ENCODE results near the gene SOBP.

Gene SOBP

GRCh38 chr6:107441682-107442081 is 48.2 kb upstream of the SOBP start:
- TF ChIP-seq CSDC2 (CRISPR knock-in tag; IDR thresholded peaks at IDR 0.05) (no peak), ZNF8 (CRISPR knock-in tag; IDR thresholded peaks at IDR 0.05) (no peak), BACH2 (CRISPR knock-in tag; IDR thresholded peaks at IDR 0.05; ENCODE audit: borderline replicate concordance) (no peak), TOX (CRISPR knock-in tag; IDR thresholded peaks at IDR 0.05; ENCODE audit: borderline replicate concordance) (no peak), ESRRG (CRISPR knock-in tag; IDR thresholded peaks at IDR 0.05) (no peak), ISL1 (CRISPR knock-in tag; IDR thresholded peaks at IDR 0.05) (no peak), ARNTL (CRISPR knock-in tag; IDR thresholded peaks at IDR 0.05; ENCODE audit: borderline replicate concordance, low read depth) (no peak), PPARA (CRISPR knock-in tag; IDR thresholded peaks at IDR 0.05; ENCODE audit: borderline replicate concordance) (no peak)
- TF ChIP-seq, protein P1, sequence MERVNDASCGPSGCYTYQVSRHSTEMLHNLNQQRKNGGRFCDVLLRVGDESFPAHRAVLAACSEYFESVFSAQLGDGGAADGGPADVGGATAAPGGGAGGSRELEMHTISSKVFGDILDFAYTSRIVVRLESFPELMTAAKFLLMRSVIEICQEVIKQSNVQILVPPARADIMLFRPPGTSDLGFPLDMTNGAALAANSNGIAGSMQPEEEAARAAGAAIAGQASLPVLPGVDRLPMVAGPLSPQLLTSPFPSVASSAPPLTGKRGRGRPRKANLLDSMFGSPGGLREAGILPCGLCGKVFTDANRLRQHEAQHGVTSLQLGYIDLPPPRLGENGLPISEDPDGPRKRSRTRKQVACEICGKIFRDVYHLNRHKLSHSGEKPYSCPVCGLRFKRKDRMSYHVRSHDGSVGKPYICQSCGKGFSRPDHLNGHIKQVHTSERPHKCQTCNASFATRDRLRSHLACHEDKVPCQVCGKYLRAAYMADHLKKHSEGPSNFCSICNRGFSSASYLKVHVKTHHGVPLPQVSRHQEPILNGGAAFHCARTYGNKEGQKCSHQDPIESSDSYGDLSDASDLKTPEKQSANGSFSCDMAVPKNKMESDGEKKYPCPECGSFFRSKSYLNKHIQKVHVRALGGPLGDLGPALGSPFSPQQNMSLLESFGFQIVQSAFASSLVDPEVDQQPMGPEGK (CRISPR knock-in tag; IDR thresholded peaks at IDR 0.05; ENCODE audit: borderline replicate concordance): no peak
- TF ChIP-seq, protein P2, sequence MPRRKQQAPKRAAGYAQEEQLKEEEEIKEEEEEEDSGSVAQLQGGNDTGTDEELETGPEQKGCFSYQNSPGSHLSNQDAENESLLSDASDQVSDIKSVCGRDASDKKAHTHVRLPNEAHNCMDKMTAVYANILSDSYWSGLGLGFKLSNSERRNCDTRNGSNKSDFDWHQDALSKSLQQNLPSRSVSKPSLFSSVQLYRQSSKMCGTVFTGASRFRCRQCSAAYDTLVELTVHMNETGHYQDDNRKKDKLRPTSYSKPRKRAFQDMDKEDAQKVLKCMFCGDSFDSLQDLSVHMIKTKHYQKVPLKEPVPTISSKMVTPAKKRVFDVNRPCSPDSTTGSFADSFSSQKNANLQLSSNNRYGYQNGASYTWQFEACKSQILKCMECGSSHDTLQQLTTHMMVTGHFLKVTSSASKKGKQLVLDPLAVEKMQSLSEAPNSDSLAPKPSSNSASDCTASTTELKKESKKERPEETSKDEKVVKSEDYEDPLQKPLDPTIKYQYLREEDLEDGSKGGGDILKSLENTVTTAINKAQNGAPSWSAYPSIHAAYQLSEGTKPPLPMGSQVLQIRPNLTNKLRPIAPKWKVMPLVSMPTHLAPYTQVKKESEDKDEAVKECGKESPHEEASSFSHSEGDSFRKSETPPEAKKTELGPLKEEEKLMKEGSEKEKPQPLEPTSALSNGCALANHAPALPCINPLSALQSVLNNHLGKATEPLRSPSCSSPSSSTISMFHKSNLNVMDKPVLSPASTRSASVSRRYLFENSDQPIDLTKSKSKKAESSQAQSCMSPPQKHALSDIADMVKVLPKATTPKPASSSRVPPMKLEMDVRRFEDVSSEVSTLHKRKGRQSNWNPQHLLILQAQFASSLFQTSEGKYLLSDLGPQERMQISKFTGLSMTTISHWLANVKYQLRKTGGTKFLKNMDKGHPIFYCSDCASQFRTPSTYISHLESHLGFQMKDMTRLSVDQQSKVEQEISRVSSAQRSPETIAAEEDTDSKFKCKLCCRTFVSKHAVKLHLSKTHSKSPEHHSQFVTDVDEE (CRISPR knock-in tag; IDR thresholded peaks at IDR 0.05): no peak
- ATAC-seq: no peak

- no peak for ATAC-seq
Measured at GRCh38 chr6:107442938-107443607, 46.8 kb upstream of the SOBP start.

More at GRCh38 chr6:107442938-107443607, 46.8 kb upstream of the SOBP start:
- no peak for TF ChIP-seq POU6F1 (CRISPR knock-in tag; IDR thresholded peaks at IDR 0.05; ENCODE audit: borderline replicate concordance, low read depth)
- TF ChIP-seq, protein P1 (CRISPR knock-in tag; IDR thresholded peaks at IDR 0.05; ENCODE audit: borderline replicate concordance): no peak
- TF ChIP-seq OSR1 (CRISPR knock-in tag; IDR thresholded peaks at IDR 0.05): no peak
- no peak for TF ChIP-seq RARB (CRISPR knock-in tag; IDR thresholded peaks at IDR 0.05)
- TF ChIP-seq, protein P2 (CRISPR knock-in tag; IDR thresholded peaks at IDR 0.05): no peak
- no peak for TF ChIP-seq ZNF70 (CRISPR knock-in tag; IDR thresholded peaks at IDR 0.05)
- TF ChIP-seq ISL1 (CRISPR knock-in tag; IDR thresholded peaks at IDR 0.05): no peak
- TF ChIP-seq ESRRG (CRISPR knock-in tag; IDR thresholded peaks at IDR 0.05): no peak
- TF ChIP-seq SNAI2 (CRISPR knock-in tag; IDR thresholded peaks at IDR 0.05): no peak
- TF ChIP-seq TCF4 (CRISPR knock-in tag; IDR thresholded peaks at IDR 0.05; ENCODE audit: borderline replicate concordance): no peak
- no peak for TF ChIP-seq GLIS3 (CRISPR knock-in tag; IDR thresholded peaks at IDR 0.05)

All from SK-N-SH treated with all-trans-retinoic acid at 6 μM for 48 hours (cell line).